MM.1S (cell line): ENCODE measurements around the gene TRIM8.

Experiments
- CTCF ChIP-seq: fragments of 300-600 bp; sonication (generic); IDR thresholded peaks from 2 replicates; pipeline ENCODE4 v1.5.1; 2016; ENCODE audit warnings: antibody characterized with exemption, low read length, mixed read lengths
- EZH2 ChIP-seq: fragments of 300-600 bp; sonication (generic); optimal IDR thresholded peaks from 2 replicates; pipeline ENCODE3; 2017; ENCODE audit warnings: low read depth, mild to moderate bottlenecking, antibody characterized with exemption, low read length, mixed read lengths
- EZH2phosphoT487 ChIP-seq: fragments of 300-600 bp; sonication (generic); IDR thresholded peaks from 2 replicates; pipeline ENCODE4 v1.6.1; 2018; ENCODE audit warnings: antibody characterized with exemption, low read length

GRCh38 chr10:102612964-102613275, 31.4 kb upstream of the TRIM8 start:
- no peak for TF ChIP-seq CTCF
- TF ChIP-seq EZH2 = no peak
- TF ChIP-seq EZH2phosphoT487 = no peak
